Panc1 (cell line): Measurements from ENCODE around the gene ADSL. TPM values are rescaled to one million over a fixed set of nuclear protein-coding genes. Genes with fewer than 3 reads are reported as not detected.

Experiments
- ATAC-seq: fragments of 200-7000 bp; cut with Tn5 transposase; 2 replicates; pipeline ENCODE4 v1.9.1; 2020; ENCODE audit warnings: mild to moderate bottlenecking, moderate library complexity
- BruUV-seq: library from RNA; stranded (reverse); fragments of 400-500 nt; replicated peaks from 2 replicates; lab custom pipeline; 2021; lab: Mats Ljungman, UMichigan
- CTCF ChIA-PET: fragments of 300-600 bp; sonication (Branson Sonifier 250); formaldehyde crosslinking; loops from one replicate; lab custom pipeline; 2022; ENCODE audit warnings: antibody characterized with exemption; lab: Charles Lee
- POLR2A ChIA-PET: fragments of 300-600 bp; sonication (Branson Sonifier 250); formaldehyde crosslinking; loops from one replicate; lab custom pipeline; 2022; ENCODE audit warnings: antibody characterized with exemption; lab: Charles Lee
- DNase-seq: peaks from one replicate; pipeline ENCODE4 v3.0.0-alpha.2; 2010; ENCODE audit warnings: low read depth, low spot score
- H3K27ac ChIP-seq: 2 replicates; pipeline ENCODE4 v1.5.1; 2011; ENCODE audit warnings: mild to moderate bottlenecking, low read length, inconsistent platforms
- H3K27me3 ChIP-seq: fragments of 200-500 bp; sonication (Bioruptor generic); 2 replicates; pipeline ENCODE4 v1.6.0; 2014; ENCODE audit warnings: low read length, inconsistent platforms; ENCODE audit not compliant: control insufficient read depth, insufficient read depth
- H3K36me3 ChIP-seq: fragments of 200-500 bp; sonication (Bioruptor generic); 2 replicates; pipeline ENCODE4 v1.5.1; 2014; ENCODE audit warnings: inconsistent platforms, mild to moderate bottlenecking, low read length, moderate library complexity; ENCODE audit not compliant: control insufficient read depth, insufficient read depth
- H3K4me1 ChIP-seq: 2 replicates; pipeline ENCODE4 v1.5.1; 2011; ENCODE audit warnings: inconsistent platforms, mild to moderate bottlenecking, low read length, moderate library complexity; ENCODE audit not compliant: control insufficient read depth, insufficient read depth
- H3K4me3 ChIP-seq, 2 experiments: 2 replicates each; pipeline ENCODE4 v1.5.1; 2011 to 2012; ENCODE audit warnings: low read depth in 2 of 2, low read length in 2 of 2, mild to moderate bottlenecking in 2 of 2, inconsistent platforms in 1 of 2, moderate library complexity in 1 of 2
- H3K9me3 ChIP-seq: fragments of 200-500 bp; sonication (Bioruptor generic); 2 replicates; pipeline ENCODE4 v1.5.1; 2014; ENCODE audit warnings: low read depth, mild to moderate bottlenecking, inconsistent platforms, low read length, moderate library complexity; ENCODE audit not compliant: control insufficient read depth, insufficient read depth
- CTCF ChIP-seq: fragments of 450-650 bp; IDR thresholded peaks from 2 replicates; pipeline ENCODE4 v1.5.1; 2017; ENCODE audit warnings: mild to moderate bottlenecking
- POLR2AphosphoS5 ChIP-seq: IDR thresholded peaks from 2 replicates; pipeline ENCODE4 v1.6.1; 2012; ENCODE audit warnings: mild to moderate bottlenecking, low read depth, low read length, moderate library complexity
- REST ChIP-seq, 2 experiments: IDR thresholded peaks; 2 replicates each; pipeline ENCODE4 v1.6.1; 2011 to 2012; ENCODE audit warnings: low read depth in 2 of 2, control low read depth in 1 of 2, low read length in 1 of 2, mild to moderate bottlenecking in 1 of 2, moderate library complexity in 1 of 2; ENCODE audit not compliant: insufficient read depth in 1 of 2
- SIN3A ChIP-seq: IDR thresholded peaks from 2 replicates; pipeline ENCODE4 v1.6.1; 2012; ENCODE audit warnings: low read depth, mild to moderate bottlenecking, low read length, moderate library complexity, borderline replicate concordance; ENCODE audit not compliant: insufficient read depth
- TCF7L2 ChIP-seq: IDR thresholded peaks from 2 replicates; pipeline ENCODE4 v1.6.1; 2011; ENCODE audit warnings: mild to moderate bottlenecking, low read depth, low read length, inconsistent platforms
- in situ Hi-C: cut with HindIII; loops from 2 replicates; pipeline ENCODE4 v1.10.0; 2016; ENCODE audit warnings: low sequenced_read_pairs, low pct_unique_long_range_greater_than_20kb
- intact Hi-C: fragments of 100-400 bp; cut with micrococcal nuclease; formaldehyde crosslinking; loops from one replicate; pipeline ENCODE4 v1.10.0; 2022; ENCODE audit not compliant: unreplicated experiment
- total RNA-seq: library from RNA; stranded (reverse); gene quantifications from one replicate; pipeline ENCODE4 v1.2.1, GENCODE V29; 2021; ENCODE audit not compliant: unreplicated experiment

ADSL gene
- total RNA-seq, 1 experiment from 2014 or later: 107 TPM

- intact Hi-C loops (no loop called here), in situ Hi-C loops (no loop called here)
- no TSS peak for BruUV-seq
- CTCF ChIA-PET: no interaction called here
- POLR2A ChIA-PET: no interaction called here
- no peak for TF ChIP-seq CTCF
- no peak for TF ChIP-seq REST (IDR thresholded peaks at IDR 0.05; ENCODE audit: insufficient read depth in 1 of 2, low read depth in 2 of 2, low read length in 1 of 2)
- Histone ChIP-seq H3K27ac (no peak overlapping the region), H3K9me3 (no peaks in the 10 kb centered on the region), H3K4me1 (no peaks in the 10 kb centered on the region), H3K36me3 (no peaks in the 10 kb centered on the region; the same call in 1 of the 2 replicates), H3K4me3 (no peak overlapping the region), H3K27me3 (no peaks in the 10 kb centered on the region)
- ATAC-seq (no peak), DNase-seq (no peak)
Measured at GRCh38 chr22:40416267-40416570, 69.9 kb downstream of the ADSL start.

GRCh38 chr22:40416636-40417035 is 70.3 kb downstream of the ADSL start:
- ChIA-PET POLR2A (no interaction called here), CTCF (no interaction called here)
- DNase-seq: no peak

More at GRCh38 chr22:40416636-40417035, 70.3 kb downstream of the ADSL start:
- no peaks in the 10 kb centered on the region for H3K27me3 ChIP-seq
- no TSS peak for BruUV-seq
- TF ChIP-seq CTCF (no peak), SIN3A (no peak), TCF7L2 (no peak), REST (IDR thresholded peaks at IDR 0.05; ENCODE audit: insufficient read depth in 1 of 2, low read depth in 2 of 2, low read length in 1 of 2) (no peak), POLR2AphosphoS5 (no peak)
- no peak overlapping the region for H3K4me3 ChIP-seq
- intact Hi-C loops: no loop called here
- no peak overlapping the region for H3K27ac ChIP-seq
- H3K36me3 ChIP-seq: no peaks in the 10 kb centered on the region
- no peak for ATAC-seq
- H3K9me3 ChIP-seq: no peaks in the 10 kb centered on the region
- no peaks in the 10 kb centered on the region for H3K4me1 ChIP-seq
- in situ Hi-C loops: no loop called here
